ENCODE results near the gene INPP5A. TPM values are rescaled to one million over a fixed set of nuclear protein-coding genes. Genes with fewer than 3 reads are reported as not detected.

INPP5A gene
- total and polyA plus RNA-seq, 2 of the 13 experiments (the other 11 are each of a cell fraction or from before 2014, with no cell fraction given): 17.5 to 37.9 TPM

DNA sequence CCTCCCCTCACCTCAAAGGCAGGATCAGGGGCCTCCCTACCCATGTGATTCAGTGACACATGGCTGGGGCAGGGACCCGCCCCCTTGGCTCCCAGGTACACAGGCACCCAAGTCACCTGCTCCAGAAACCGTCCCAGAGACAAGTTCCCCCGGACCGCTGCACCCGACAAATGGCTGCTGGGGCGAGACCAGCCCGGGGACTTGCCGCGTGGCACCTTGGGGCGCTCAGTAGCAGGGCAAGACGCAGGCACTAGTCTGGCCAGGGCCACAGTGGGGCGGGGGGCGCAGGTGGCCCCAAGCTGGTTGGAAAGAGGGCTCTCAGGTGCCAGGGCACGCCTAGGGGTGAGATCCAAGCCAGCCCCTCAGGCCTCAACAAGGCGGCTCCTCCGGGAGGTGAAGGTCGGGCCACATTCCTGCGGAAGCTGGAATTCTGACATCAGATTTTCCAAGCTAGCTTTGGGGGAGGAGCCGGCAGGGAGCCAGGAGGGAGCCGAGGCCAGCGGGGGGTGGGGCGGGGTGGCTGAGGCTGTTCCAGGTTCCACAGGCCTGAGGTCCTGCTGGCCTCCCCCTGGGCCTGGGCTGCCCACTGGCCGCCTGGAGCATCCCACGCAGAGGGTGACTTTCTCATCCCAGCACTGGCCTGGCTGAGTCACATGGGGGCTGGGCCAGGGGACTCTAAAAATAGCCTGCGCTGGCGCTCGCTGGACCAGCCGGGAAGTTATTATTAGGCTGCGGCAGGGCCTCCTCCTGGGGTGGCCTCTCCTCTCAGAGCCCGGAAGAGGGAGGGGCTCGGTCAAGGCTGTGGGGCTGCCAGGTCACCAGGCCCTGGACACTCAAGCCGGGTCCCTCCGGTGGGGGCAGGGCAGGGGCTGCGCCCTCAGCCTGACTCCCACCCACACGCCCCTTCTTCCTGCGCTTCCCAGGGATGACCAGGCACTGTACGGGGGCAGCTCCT is 20.5 kb upstream of the INPP5A start (continued):
- TF ChIP-seq, protein P1, sequence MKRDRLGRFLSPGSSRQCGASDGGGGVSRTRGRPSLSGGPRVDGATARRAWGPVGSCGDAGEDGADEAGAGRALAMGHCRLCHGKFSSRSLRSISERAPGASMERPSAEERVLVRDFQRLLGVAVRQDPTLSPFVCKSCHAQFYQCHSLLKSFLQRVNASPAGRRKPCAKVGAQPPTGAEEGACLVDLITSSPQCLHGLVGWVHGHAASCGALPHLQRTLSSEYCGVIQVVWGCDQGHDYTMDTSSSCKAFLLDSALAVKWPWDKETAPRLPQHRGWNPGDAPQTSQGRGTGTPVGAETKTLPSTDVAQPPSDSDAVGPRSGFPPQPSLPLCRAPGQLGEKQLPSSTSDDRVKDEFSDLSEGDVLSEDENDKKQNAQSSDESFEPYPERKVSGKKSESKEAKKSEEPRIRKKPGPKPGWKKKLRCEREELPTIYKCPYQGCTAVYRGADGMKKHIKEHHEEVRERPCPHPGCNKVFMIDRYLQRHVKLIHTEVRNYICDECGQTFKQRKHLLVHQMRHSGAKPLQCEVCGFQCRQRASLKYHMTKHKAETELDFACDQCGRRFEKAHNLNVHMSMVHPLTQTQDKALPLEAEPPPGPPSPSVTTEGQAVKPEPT (CRISPR knock-in tag; IDR thresholded peaks at IDR 0.05; ENCODE audit: low read depth): no peak
- TF ChIP-seq TAF1 (CRISPR knock-in tag; IDR thresholded peaks at IDR 0.05): no peak; the same call in none of the 2 replicates
- TF ChIP-seq RAD51 (IDR thresholded peaks at IDR 0.05; ENCODE audit: borderline replicate concordance): no peak
- no peak for TF ChIP-seq ZMYM2 (CRISPR knock-in tag; IDR thresholded peaks at IDR 0.05)
- TF ChIP-seq, protein P2, sequence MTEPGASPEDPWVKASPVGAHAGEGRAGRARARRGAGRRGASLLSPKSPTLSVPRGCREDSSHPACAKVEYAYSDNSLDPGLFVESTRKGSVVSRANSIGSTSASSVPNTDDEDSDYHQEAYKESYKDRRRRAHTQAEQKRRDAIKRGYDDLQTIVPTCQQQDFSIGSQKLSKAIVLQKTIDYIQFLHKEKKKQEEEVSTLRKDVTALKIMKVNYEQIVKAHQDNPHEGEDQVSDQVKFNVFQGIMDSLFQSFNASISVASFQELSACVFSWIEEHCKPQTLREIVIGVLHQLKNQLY (CRISPR knock-in tag; IDR thresholded peaks at IDR 0.05): peak; percentile 23; the same call in 1 of the 2 replicates
- no peak for TF ChIP-seq ZNF234 (CRISPR knock-in tag; conservative IDR thresholded peaks at IDR 0.05)
- TF ChIP-seq, protein P3, sequence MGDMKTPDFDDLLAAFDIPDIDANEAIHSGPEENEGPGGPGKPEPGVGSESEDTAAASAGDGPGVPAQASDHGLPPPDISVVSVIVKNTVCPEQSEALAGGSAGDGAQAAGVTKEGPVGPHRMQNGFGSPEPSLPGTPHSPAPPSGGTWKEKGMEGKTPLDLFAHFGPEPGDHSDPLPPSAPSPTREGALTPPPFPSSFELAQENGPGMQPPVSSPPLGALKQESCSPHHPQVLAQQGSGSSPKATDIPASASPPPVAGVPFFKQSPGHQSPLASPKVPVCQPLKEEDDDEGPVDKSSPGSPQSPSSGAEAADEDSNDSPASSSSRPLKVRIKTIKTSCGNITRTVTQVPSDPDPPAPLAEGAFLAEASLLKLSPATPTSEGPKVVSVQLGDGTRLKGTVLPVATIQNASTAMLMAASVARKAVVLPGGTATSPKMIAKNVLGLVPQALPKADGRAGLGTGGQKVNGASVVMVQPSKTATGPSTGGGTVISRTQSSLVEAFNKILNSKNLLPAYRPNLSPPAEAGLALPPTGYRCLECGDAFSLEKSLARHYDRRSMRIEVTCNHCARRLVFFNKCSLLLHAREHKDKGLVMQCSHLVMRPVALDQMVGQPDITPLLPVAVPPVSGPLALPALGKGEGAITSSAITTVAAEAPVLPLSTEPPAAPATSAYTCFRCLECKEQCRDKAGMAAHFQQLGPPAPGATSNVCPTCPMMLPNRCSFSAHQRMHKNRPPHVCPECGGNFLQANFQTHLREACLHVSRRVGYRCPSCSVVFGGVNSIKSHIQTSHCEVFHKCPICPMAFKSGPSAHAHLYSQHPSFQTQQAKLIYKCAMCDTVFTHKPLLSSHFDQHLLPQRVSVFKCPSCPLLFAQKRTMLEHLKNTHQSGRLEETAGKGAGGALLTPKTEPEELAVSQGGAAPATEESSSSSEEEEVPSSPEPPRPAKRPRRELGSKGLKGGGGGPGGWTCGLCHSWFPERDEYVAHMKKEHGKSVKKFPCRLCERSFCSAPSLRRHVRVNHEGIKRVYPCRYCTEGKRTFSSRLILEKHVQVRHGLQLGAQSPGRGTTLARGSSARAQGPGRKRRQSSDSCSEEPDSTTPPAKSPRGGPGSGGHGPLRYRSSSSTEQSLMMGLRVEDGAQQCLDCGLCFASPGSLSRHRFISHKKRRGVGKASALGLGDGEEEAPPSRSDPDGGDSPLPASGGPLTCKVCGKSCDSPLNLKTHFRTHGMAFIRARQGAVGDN (CRISPR knock-in tag; IDR thresholded peaks at IDR 0.05): peak; percentile 73
- 0 out of 2 replicates have a peak, but pooled peaks have one; percentile 37 for TF ChIP-seq NFATC3 (CRISPR knock-in tag; IDR thresholded peaks at IDR 0.05)
- TF ChIP-seq, protein P4, sequence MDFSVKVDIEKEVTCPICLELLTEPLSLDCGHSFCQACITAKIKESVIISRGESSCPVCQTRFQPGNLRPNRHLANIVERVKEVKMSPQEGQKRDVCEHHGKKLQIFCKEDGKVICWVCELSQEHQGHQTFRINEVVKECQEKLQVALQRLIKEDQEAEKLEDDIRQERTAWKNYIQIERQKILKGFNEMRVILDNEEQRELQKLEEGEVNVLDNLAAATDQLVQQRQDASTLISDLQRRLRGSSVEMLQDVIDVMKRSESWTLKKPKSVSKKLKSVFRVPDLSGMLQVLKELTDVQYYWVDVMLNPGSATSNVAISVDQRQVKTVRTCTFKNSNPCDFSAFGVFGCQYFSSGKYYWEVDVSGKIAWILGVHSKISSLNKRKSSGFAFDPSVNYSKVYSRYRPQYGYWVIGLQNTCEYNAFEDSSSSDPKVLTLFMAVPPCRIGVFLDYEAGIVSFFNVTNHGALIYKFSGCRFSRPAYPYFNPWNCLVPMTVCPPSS (IDR thresholded peaks at IDR 0.05): no peak
- no peak for TF ChIP-seq HNRNPLL (IDR thresholded peaks at IDR 0.05; ENCODE audit: low read depth, low read length, poor library complexity, severe bottlenecking)
- TF ChIP-seq NCOR1 (IDR thresholded peaks at IDR 0.05; ENCODE audit: borderline replicate concordance, low read length): peak; percentile 73; the same call in 1 of the 2 replicates
- no peak for TF ChIP-seq KDM3A (CRISPR knock-in tag; IDR thresholded peaks at IDR 0.05; ENCODE audit: low read depth)
- TF ChIP-seq SP2 (CRISPR knock-in tag; IDR thresholded peaks at IDR 0.05): no peak
- TF ChIP-seq HDAC1 (CRISPR knock-in tag; IDR thresholded peaks at IDR 0.05): peak; percentile 72
- peak; percentile 69 for TF ChIP-seq HDAC2 (CRISPR knock-in tag; IDR thresholded peaks at IDR 0.05)
- no peak; the same call in 1 of the 2 replicates for TF ChIP-seq WIZ (CRISPR knock-in tag; IDR thresholded peaks at IDR 0.05)
- TF ChIP-seq ZNF777 (CRISPR knock-in tag; IDR thresholded peaks at IDR 0.05): no peak; the same call in 1 of the 2 replicates
- no peak for TF ChIP-seq JUND (CRISPR knock-in tag; IDR thresholded peaks at IDR 0.05)
- TF ChIP-seq SMAD1 (CRISPR knock-in tag; IDR thresholded peaks at IDR 0.05; ENCODE audit: borderline replicate concordance, low read depth): no peak
- TF ChIP-seq, protein P5, sequence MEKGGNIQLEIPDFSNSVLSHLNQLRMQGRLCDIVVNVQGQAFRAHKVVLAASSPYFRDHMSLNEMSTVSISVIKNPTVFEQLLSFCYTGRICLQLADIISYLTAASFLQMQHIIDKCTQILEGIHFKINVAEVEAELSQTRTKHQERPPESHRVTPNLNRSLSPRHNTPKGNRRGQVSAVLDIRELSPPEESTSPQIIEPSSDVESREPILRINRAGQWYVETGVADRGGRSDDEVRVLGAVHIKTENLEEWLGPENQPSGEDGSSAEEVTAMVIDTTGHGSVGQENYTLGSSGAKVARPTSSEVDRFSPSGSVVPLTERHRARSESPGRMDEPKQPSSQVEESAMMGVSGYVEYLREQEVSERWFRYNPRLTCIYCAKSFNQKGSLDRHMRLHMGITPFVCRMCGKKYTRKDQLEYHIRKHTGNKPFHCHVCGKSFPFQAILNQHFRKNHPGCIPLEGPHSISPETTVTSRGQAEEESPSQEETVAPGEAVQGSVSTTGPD (CRISPR knock-in tag; IDR thresholded peaks at IDR 0.05): no peak

Measured in HepG2 (cell line).